Stimulated activated CD8-positive, alpha-beta memory T cell treated with anti-CD3 and anti-CD28 coated beads, Interleukin-4, amount 100 ng/mL, for 4 hours (primary cell): ENCODE measurements around the gene CDC45.
"Not testable (repeated sequence)": the region's sequence is repeated elsewhere in the genome, so short reads cannot be mapped to it uniquely, and the experiment has no call there.

Experiments used
- DNase-seq, 2 donors: peaks; one replicate each; pipeline ENCODE4 v3.0.0-alpha.2; 2020; ENCODE audit warnings: low read depth in 2 of 2, low spot score in 1 of 2

The CDC45 gene

GRCh38 chr22:19526702-19527111 is 47.0 kb downstream of the CDC45 start:
- DNase-seq = no peak

- DNase-seq = no peak
These were observed 47.6 kb downstream of the CDC45 start for GRCh38 chr22:19527321-19527721.

GRCh38 chr22:19527861-19528417 is 48.2 kb downstream of the CDC45 start:
- no peak for DNase-seq

- DNase-seq = no peak
These were observed 50.1 kb downstream of the CDC45 start for GRCh38 chr22:19529811-19530210.

- no peak for DNase-seq
These were observed 51.0 kb downstream of the CDC45 start for GRCh38 chr22:19530751-19531150.

- not testable (repeated sequence) for DNase-seq
These were observed 51.6 kb downstream of the CDC45 start for GRCh38 chr22:19531327-19531726.

- no peak for DNase-seq
These were observed 53.4 kb downstream of the CDC45 start for GRCh38 chr22:19533049-19533626.

- no peak for DNase-seq
These were observed 54.1 kb downstream of the CDC45 start for GRCh38 chr22:19533857-19534256.

GRCh38 chr22:19535001-19535400 is 55.3 kb downstream of the CDC45 start:
- DNase-seq = no peak

- DNase-seq = no peak
These were observed 56.8 kb downstream of the CDC45 start for GRCh38 chr22:19536564-19536963.

- DNase-seq = no peak
These were observed 58.3 kb downstream of the CDC45 start for GRCh38 chr22:19537941-19538488.

- no peak for DNase-seq
These were observed 60.7 kb downstream of the CDC45 start for GRCh38 chr22:19540394-19540793.

GRCh38 chr22:19543970-19544708 is 64.4 kb downstream of the CDC45 start:
- no peak for DNase-seq

GRCh38 chr22:19545935-19546207 is 66.2 kb downstream of the CDC45 start:
- DNase-seq = no peak

GRCh38 chr22:19546680-19547079 is 67.0 kb downstream of the CDC45 start:
- DNase-seq = no peak

- DNase-seq = no peak
These were observed 67.9 kb downstream of the CDC45 start for GRCh38 chr22:19547620-19548019.

- DNase-seq = not testable (repeated sequence)
These were observed 68.7 kb downstream of the CDC45 start for GRCh38 chr22:19548427-19548826.

GRCh38 chr22:19548964-19549363 is 69.2 kb downstream of the CDC45 start:
- DNase-seq = no peak

GRCh38 chr22:19549428-19549827 is 69.7 kb downstream of the CDC45 start:
- DNase-seq = no peak

- DNase-seq = no peak
These were observed 70.7 kb downstream of the CDC45 start for GRCh38 chr22:19550382-19550781.

GRCh38 chr22:19553201-19553600 is 73.5 kb downstream of the CDC45 start:
- DNase-seq = no peak

- no peak for DNase-seq
These were observed 75.2 kb downstream of the CDC45 start for GRCh38 chr22:19554834-19555404.
